PFSK-1 (cell line): Measurements from ENCODE around the gene FBLN2.

Experiments used
- FOXP2 ChIP-seq: optimal IDR thresholded peaks from 2 replicates; pipeline ENCODE3; 2011; ENCODE audit warnings: borderline replicate concordance, control low read depth, inconsistent platforms; ENCODE audit not compliant: insufficient read depth; ENCODE audit errors: extremely low read length, extremely low read depth
- POLR2AphosphoS5 ChIP-seq: IDR thresholded peaks from 2 replicates; pipeline ENCODE4 v1.6.1; 2012; ENCODE audit warnings: low read depth, mild to moderate bottlenecking, control low read depth, low read length, moderate library complexity
- SIN3A ChIP-seq: IDR thresholded peaks from 2 replicates; pipeline ENCODE4 v1.6.1; 2012; ENCODE audit warnings: mild to moderate bottlenecking, low read length, moderate library complexity, borderline replicate concordance; ENCODE audit not compliant: insufficient read depth
- TAF1 ChIP-seq: IDR thresholded peaks from 2 replicates; pipeline ENCODE4 v1.6.1; 2012; ENCODE audit warnings: low read length, control low read depth, borderline replicate concordance; ENCODE audit not compliant: insufficient read depth
- TF ChIP-seq, protein P1 (sequence below), 2 experiments: IDR thresholded peaks; 2 replicates each; pipeline versions ENCODE4 v1.6.1 to v1.8.0; 2011 to 2012; ENCODE audit warnings: low read depth in 2 of 2, low read length in 2 of 2, control low read depth in 1 of 2, inconsistent platforms in 1 of 2, mild to moderate bottlenecking in 1 of 2, moderate library complexity in 1 of 2; ENCODE audit not compliant: insufficient read depth in 1 of 2

The FBLN2 gene

DNA sequence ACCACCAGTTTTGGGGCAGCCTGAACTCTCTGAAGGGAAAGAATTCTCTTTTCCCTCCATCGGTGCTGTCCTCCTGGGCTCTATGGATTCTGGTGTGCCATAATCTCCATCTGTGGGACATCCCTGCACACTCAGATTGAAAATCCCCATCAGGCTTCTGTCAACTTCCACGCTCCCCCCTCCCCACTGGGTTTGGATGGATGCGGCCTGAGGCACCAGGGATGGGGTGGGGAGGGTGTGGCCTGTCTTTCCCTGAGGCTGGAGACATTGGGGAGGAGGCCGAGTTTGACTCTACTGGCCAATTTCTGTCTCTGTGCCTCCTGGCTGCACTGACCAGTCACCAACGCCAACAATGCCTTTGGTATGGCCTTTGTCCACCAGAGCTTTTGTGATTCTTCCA lies 16.3 kb upstream of the FBLN2 start:
- no peak for TF ChIP-seq FOXP2
- no peak for TF ChIP-seq SIN3A
- TF ChIP-seq, protein P1, sequence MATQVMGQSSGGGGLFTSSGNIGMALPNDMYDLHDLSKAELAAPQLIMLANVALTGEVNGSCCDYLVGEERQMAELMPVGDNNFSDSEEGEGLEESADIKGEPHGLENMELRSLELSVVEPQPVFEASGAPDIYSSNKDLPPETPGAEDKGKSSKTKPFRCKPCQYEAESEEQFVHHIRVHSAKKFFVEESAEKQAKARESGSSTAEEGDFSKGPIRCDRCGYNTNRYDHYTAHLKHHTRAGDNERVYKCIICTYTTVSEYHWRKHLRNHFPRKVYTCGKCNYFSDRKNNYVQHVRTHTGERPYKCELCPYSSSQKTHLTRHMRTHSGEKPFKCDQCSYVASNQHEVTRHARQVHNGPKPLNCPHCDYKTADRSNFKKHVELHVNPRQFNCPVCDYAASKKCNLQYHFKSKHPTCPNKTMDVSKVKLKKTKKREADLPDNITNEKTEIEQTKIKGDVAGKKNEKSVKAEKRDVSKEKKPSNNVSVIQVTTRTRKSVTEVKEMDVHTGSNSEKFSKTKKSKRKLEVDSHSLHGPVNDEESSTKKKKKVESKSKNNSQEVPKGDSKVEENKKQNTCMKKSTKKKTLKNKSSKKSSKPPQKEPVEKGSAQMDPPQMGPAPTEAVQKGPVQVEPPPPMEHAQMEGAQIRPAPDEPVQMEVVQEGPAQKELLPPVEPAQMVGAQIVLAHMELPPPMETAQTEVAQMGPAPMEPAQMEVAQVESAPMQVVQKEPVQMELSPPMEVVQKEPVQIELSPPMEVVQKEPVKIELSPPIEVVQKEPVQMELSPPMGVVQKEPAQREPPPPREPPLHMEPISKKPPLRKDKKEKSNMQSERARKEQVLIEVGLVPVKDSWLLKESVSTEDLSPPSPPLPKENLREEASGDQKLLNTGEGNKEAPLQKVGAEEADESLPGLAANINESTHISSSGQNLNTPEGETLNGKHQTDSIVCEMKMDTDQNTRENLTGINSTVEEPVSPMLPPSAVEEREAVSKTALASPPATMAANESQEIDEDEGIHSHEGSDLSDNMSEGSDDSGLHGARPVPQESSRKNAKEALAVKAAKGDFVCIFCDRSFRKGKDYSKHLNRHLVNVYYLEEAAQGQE (IDR thresholded peaks at IDR 0.05; ENCODE audit: insufficient read depth in 1 of 2, low read depth in 2 of 2, low read length in 2 of 2): no peak
- TF ChIP-seq POLR2AphosphoS5: no peak
- no peak for TF ChIP-seq TAF1

DNA sequence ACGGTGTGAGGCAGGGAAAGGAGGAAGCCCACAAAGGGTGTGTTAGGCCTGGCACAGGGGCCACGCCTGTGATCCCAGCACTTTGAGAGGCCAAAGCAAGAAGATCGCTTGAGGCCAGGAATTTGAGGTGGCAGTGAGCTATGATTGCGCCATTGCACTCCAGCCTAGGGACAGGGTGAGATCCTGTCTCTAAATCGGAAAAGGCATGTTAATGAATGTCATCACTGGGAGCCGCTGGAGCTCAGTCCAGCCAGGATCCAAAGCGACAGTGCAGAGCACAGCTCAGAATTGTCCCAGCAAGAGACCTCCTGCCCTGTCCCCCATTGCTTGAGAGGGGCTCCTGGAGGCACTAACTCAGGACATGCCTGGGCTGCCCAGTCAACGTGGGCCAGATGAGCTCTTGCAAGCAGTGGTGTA lies 15.0 kb upstream of the FBLN2 start:
- TF ChIP-seq POLR2AphosphoS5 (no peak), FOXP2 (no peak), SIN3A (no peak), TAF1 (no peak)
- TF ChIP-seq, protein P1 (IDR thresholded peaks at IDR 0.05; ENCODE audit: insufficient read depth in 1 of 2, low read depth in 2 of 2, low read length in 2 of 2): no peak

DNA sequence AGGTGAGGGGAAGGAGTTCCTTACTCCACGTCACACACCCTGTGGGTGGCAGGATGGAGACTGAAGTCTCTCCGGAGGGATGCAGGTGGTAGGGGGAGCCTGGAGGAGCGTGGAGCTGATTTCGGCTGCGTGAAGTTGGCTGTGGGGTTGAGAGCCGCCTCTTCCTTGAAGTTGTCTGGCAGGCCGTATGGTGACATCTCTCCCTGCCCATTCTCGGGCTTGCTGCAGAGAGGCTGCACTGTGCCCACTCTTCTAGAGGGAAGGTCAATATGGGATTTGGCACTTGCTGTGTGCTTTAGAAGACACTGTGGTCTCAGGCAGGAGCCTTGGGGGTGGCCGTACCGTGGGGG lies 13.4 kb upstream of the FBLN2 start:
- TF ChIP-seq FOXP2 (no peak), TAF1 (no peak), POLR2AphosphoS5 (no peak), SIN3A (no peak)
- TF ChIP-seq, protein P1 (IDR thresholded peaks at IDR 0.05; ENCODE audit: insufficient read depth in 1 of 2, low read depth in 2 of 2, low read length in 2 of 2): no peak

DNA sequence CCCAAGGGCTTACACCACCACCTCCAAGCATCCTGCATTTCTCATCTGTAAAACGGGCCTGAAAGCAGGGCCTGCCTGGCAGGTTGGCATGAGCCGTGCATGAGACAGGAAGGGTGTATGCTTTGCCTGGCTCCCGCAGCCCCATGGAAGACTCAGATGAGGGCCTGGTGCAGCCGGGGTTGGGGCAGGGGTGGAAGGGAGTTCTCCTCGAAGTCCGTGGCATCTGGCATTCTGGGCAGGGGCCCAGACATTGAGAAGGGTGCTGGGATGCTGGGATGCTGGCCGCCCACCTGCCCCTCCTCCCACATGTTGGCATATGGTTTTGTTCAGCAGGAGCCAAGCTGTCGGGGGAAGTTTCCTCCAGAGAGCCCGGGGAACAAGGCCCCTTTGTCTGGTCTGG lies 13.0 kb upstream of the FBLN2 start:
- TF ChIP-seq FOXP2 (no peak), TAF1 (no peak), SIN3A (no peak), POLR2AphosphoS5 (no peak)
- TF ChIP-seq, protein P1 (IDR thresholded peaks at IDR 0.05; ENCODE audit: insufficient read depth in 1 of 2, low read depth in 2 of 2, low read length in 2 of 2): no peak

DNA sequence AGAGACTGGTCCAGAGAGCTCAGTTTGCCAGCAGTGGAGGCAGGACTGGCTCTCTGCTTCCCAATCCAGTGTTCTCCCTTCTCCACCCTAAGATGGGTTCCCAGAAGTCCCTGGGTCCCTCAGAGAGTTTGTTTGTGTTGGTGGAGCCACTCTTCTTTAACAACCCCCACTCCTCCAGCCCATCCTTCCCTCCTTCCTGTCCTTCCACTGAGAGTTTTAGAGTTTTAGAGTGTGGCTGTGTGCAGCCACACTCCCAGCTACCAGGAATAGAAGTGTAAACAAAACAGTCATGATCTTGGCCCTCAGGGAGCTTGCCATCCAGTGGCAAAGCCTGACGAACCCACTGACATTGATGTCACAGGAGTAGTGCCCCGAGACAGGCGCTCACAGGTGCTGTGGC lies 12.5 kb upstream of the FBLN2 start:
- TF ChIP-seq TAF1: no peak
- no peak for TF ChIP-seq FOXP2
- TF ChIP-seq POLR2AphosphoS5: no peak
- TF ChIP-seq, protein P1 (IDR thresholded peaks at IDR 0.05; ENCODE audit: insufficient read depth in 1 of 2, low read depth in 2 of 2, low read length in 2 of 2): no peak
- no peak for TF ChIP-seq SIN3A
